GM12878 (cell line): ENCODE measurements around the gene KCTD17. TPM values are rescaled to one million over a fixed set of nuclear protein-coding genes. Genes with fewer than 3 reads are reported as not detected.

Source experiments
- ATAC-seq: fragments of 200-7000 bp; cut with Tn5 transposase; 3 replicates; pipeline ENCODE4 v1.9.1; 2020; ENCODE audit warnings: mild to moderate bottlenecking, moderate library complexity
- BruUV-seq: library from RNA; stranded (reverse); fragments of 400-500 nt; replicated peaks from 2 replicates; lab custom pipeline; 2021; lab: Mats Ljungman, UMichigan
- CTCF ChIA-PET: fragments of 300-600 bp; sonication (Branson Sonifier 250); formaldehyde crosslinking; extraction: SDS; loops from one replicate; lab custom pipeline; 2021; ENCODE audit warnings: inconsistent platforms; lab: Yijun Ruan, JAX
- POLR2A ChIA-PET: fragments of 350-600 bp; formaldehyde crosslinking; extraction: SDS; loops from one replicate; lab custom pipeline; 2021; ENCODE audit warnings: inconsistent platforms; lab: Charles Lee
- RAD21 ChIA-PET: fragments of 300-600 bp; sonication (Branson Sonifier 250); formaldehyde crosslinking; loops from one replicate; lab custom pipeline; 2023; ENCODE audit warnings: antibody characterized with exemption; ENCODE audit not compliant: unreplicated experiment; lab: Charles Lee
- SMC1A ChIA-PET: fragments of 300-600 bp; sonication (Branson Sonifier 250); formaldehyde crosslinking; loops from one replicate; lab custom pipeline; 2023; ENCODE audit not compliant: unreplicated experiment, uncharacterized antibody; lab: Charles Lee
- DNase-seq: peaks from one replicate; pipeline ENCODE4 v3.0.0-alpha.2; 2011; ENCODE audit warnings: low read depth, low spot score
- FAIRE-seq: peaks from 3 replicates; lab custom pipeline; 2011; peaks lifted over from hg19 to GRCh38; lab: Jason Lieb, UNC
- H2AFZ ChIP-seq: 2 replicates; pipeline ENCODE4 v1.6.0; 2011; ENCODE audit warnings: low read depth, low read length, control low read depth; ENCODE audit not compliant: control insufficient read depth
- H3K27ac ChIP-seq: 2 replicates; pipeline ENCODE4 v1.5.1; 2011; ENCODE audit warnings: control low read depth; ENCODE audit not compliant: control insufficient read depth, insufficient read depth
- H3K27me3 ChIP-seq, 2 experiments: replicated peaks in 1 of 2; 2 replicates each; pipeline versions ENCODE4 v1.6.0 to v1.6.1; 2011; ENCODE audit warnings: low read length in 1 of 2; ENCODE audit not compliant: control insufficient read depth in 2 of 2, insufficient read depth in 2 of 2
- H3K36me3 ChIP-seq, 2 experiments: 2 replicates each; pipeline ENCODE4 v1.5.1; 2011; ENCODE audit warnings: low read length in 1 of 2; ENCODE audit not compliant: control insufficient read depth in 2 of 2, insufficient read depth in 2 of 2
- H3K4me1 ChIP-seq: 2 replicates; pipeline ENCODE4 v1.6.1; 2011; ENCODE audit warnings: mild to moderate bottlenecking, low read length, moderate library complexity, mixed read lengths; ENCODE audit not compliant: control insufficient read depth, insufficient read depth
- H3K4me2 ChIP-seq: 2 replicates; pipeline ENCODE4 v1.6.0; 2011; ENCODE audit warnings: control low read depth; ENCODE audit not compliant: control insufficient read depth, insufficient read depth
- H3K4me3 ChIP-seq: fragments of 200-600 bp; sonication (generic); 2 replicates; pipeline ENCODE4 v1.5.1; 2016
- H3K79me2 ChIP-seq: 2 replicates; pipeline ENCODE4 v1.6.0; 2011; ENCODE audit warnings: low read length; ENCODE audit not compliant: control insufficient read depth, insufficient read depth
- H3K9ac ChIP-seq: 2 replicates; pipeline ENCODE4 v1.8.0; 2011; ENCODE audit warnings: low read length, control low read depth, mixed read lengths; ENCODE audit not compliant: control insufficient read depth, insufficient read depth
- H3K9me3 ChIP-seq: replicated peaks from 3 replicates; pipeline ENCODE4 v1.5.1; 2011; ENCODE audit warnings: mild to moderate bottlenecking, low read length; ENCODE audit not compliant: control insufficient read depth, insufficient read depth
- H4K20me1 ChIP-seq: 2 replicates; pipeline ENCODE4 v1.6.0; 2011; ENCODE audit not compliant: control insufficient read depth, insufficient read depth
- ATF7 ChIP-seq: fragments of 450-650 bp; IDR thresholded peaks from 2 replicates; pipeline ENCODE4 v1.6.1; 2016; ENCODE audit warnings: low read depth, mild to moderate bottlenecking
- BACH1 ChIP-seq: fragments of 450-650 bp; IDR thresholded peaks from 2 replicates; pipeline ENCODE4 v1.6.1; 2017; ENCODE audit warnings: mild to moderate bottlenecking, borderline replicate concordance
- BMI1 ChIP-seq: fragments of 450-650 bp; IDR thresholded peaks from 2 replicates; pipeline ENCODE4 v1.6.1; 2016; ENCODE audit warnings: mild to moderate bottlenecking, moderate library complexity, borderline replicate concordance
- CBX5 ChIP-seq: sonication (generic); IDR thresholded peaks from 2 replicates; pipeline ENCODE4 v1.6.1; 2016; ENCODE audit warnings: low read depth, moderate library complexity, mild to moderate bottlenecking, inconsistent platforms
- CHD4 ChIP-seq: fragments of 200-600 bp; sonication (generic); IDR thresholded peaks from 2 replicates; pipeline ENCODE4 v1.6.1; 2016; ENCODE audit warnings: mild to moderate bottlenecking
- DPF2 ChIP-seq: fragments of 450-650 bp; IDR thresholded peaks from 2 replicates; pipeline ENCODE4 v1.6.1; 2017; ENCODE audit warnings: mild to moderate bottlenecking
- EED ChIP-seq: sonication (generic); IDR thresholded peaks from 2 replicates; pipeline ENCODE4 v1.6.1; 2016; ENCODE audit warnings: antibody characterized with exemption, low read depth
- EZH2 ChIP-seq: IDR thresholded peaks from 2 replicates; pipeline ENCODE4 v1.6.1; 2012; ENCODE audit warnings: low read depth, mild to moderate bottlenecking, control low read depth, inconsistent platforms, low read length, borderline replicate concordance; ENCODE audit not compliant: control insufficient read depth
- MEF2A ChIP-seq: IDR thresholded peaks from 2 replicates; pipeline ENCODE4 v1.6.1; 2011; ENCODE audit warnings: low read depth, mild to moderate bottlenecking, low read length, moderate library complexity; ENCODE audit not compliant: insufficient read depth
- MYB ChIP-seq: fragments of 150-350 bp; IDR thresholded peaks from 2 replicates; pipeline ENCODE4 v1.6.1; 2014; ENCODE audit warnings: mild to moderate bottlenecking, low read depth, low read length, borderline replicate concordance
- NKRF ChIP-seq: fragments of 450-650 bp; conservative IDR thresholded peaks from 2 replicates; pipeline ENCODE4 v1.6.1; 2017; ENCODE audit warnings: mild to moderate bottlenecking, moderate library complexity
- POU2F2 ChIP-seq: IDR thresholded peaks from 3 replicates; pipeline ENCODE4 v1.6.1; 2011; ENCODE audit warnings: low read depth, mild to moderate bottlenecking, low read length, borderline replicate concordance
- RAD51 ChIP-seq: fragments of 450-650 bp; IDR thresholded peaks from 2 replicates; pipeline ENCODE4 v1.6.1; 2016; ENCODE audit warnings: moderate library complexity, mild to moderate bottlenecking, inconsistent platforms
- SMC3 ChIP-seq: IDR thresholded peaks from 2 replicates; pipeline ENCODE4 v1.6.1; 2011; ENCODE audit warnings: low read length, improper control_type of control experiment, borderline replicate concordance
- SREBF1 ChIP-seq: IDR thresholded peaks from 2 replicates; pipeline ENCODE4 v1.6.1; 2012; ENCODE audit warnings: mild to moderate bottlenecking, low read length
- YY1 ChIP-seq: IDR thresholded peaks from 2 replicates; pipeline ENCODE4 v1.6.1; 2011; ENCODE audit warnings: low read depth, mild to moderate bottlenecking, low read length
- ZNF217 ChIP-seq: fragments of 450-650 bp; IDR thresholded peaks from 2 replicates; pipeline ENCODE4 v1.6.1; 2017; ENCODE audit warnings: antibody characterized with exemption, mild to moderate bottlenecking
- ZSCAN29 ChIP-seq: fragments of 450-650 bp; IDR thresholded peaks from 2 replicates; pipeline ENCODE4 v1.6.1; 2017; ENCODE audit warnings: mild to moderate bottlenecking, moderate library complexity
- WGBS: methylation state at CpG from one replicate; pipeline ENCODE4 v1.1.6; 2016; ENCODE audit warnings: low lambda C conversion rate; ENCODE audit not compliant: insufficient replicate concordance, insufficient coverage; ENCODE audit errors: missing lambda C conversion rate; 5-methylcytosine and 5-hydroxymethylcytosine counted together
- in situ Hi-C: fragments of 300-500 bp; cut with MboI; formaldehyde crosslinking; loops from 9 replicates; pipeline ENCODE4 v1.14.3; 2018; ENCODE audit warnings: mixed read lengths
- intact Hi-C: fragments of 100-400 bp; cut with micrococcal nuclease; formaldehyde crosslinking; loops from one replicate; pipeline ENCODE4 v1.14.2; 2022; ENCODE audit not compliant: unreplicated experiment
- polyA plus RNA-seq, 11 experiments: library from polyadenylated mRNA; depleted of rRNA in 4 of 11; unstranded in 6 of 11; stranded (reverse) in 5 of 11; fragments of >200 nt; fragmentation: Nextera tagmentation in 4 of 11; fragmentation: Illumina TruSeq in 1 of 11; extraction: Ambion mirVana in 4 of 11; extraction: Trizol in 1 of 11; gene quantifications; 1 replicate in 1 of 11; 2 replicates in 10 of 11; pipeline versions ENCODE4 v1.2.1 to v1.2.3, GENCODE V29; 2011 to 2016; ENCODE audit warnings: inconsistent platforms in 2 of 11, missing spikeins in 2 of 11, low read depth in 1 of 11
- total RNA-seq, 4 experiments: library from RNA; depleted of rRNA in 3 of 4; stranded (reverse); fragments of >200 nt in 3 of 4; fragmentation: Illumina TruSeq in 1 of 4; extraction: Trizol in 1 of 4; gene quantifications; 2 replicates each; pipeline versions ENCODE4 v1.2.1 to v1.2.3, GENCODE V29; 2013 to 2021
- TF ChIP-seq, protein P1 (sequence below): fragments of 450-650 bp; IDR thresholded peaks from 2 replicates; pipeline ENCODE4 v1.6.1; 2014; ENCODE audit warnings: mild to moderate bottlenecking
- TF ChIP-seq, protein P2 (sequence below): IDR thresholded peaks from 2 replicates; pipeline ENCODE4 v1.6.1; 2012; ENCODE audit warnings: mild to moderate bottlenecking, low read depth, low read length

Gene KCTD17
- total and polyA plus RNA-seq, 10 of the 15 experiments (the other 5 are each of a cell fraction or from before 2014, with no cell fraction given) = 0.16 to 18.4 (median 10.1) TPM; not detected in 1

- H3K4me3 ChIP-seq = no peak overlapping the region
- ChIA-PET CTCF (interaction anchor here (0.9 kb wide), 1 partner anchor 403 kb away, joined by 3 read pairs; no protein-coding TSS in a partner anchor), SMC1A (no interaction called here), POLR2A (no interaction called here), RAD21 (no interaction called here)
- intact Hi-C loops = no loop called here
- no peaks in the 10 kb centered on the region for H4K20me1 ChIP-seq
- 18% methylated on average over 7 of the region's 11 CpGs for WGBS
- no peak for FAIRE-seq
- ATAC-seq = no peak
- no TSS peak for BruUV-seq
- H3K27ac ChIP-seq = no peak overlapping the region
- no peaks in the 10 kb centered on the region for H3K9me3 ChIP-seq
- H3K27me3 ChIP-seq = peaks cover 3 to 5% of the 10 kb centered on the region in 2 experiments; a peak in 3 of 4 replicates
- H3K36me3 ChIP-seq = no peaks in the 10 kb centered on the region
- no peaks in the 10 kb centered on the region for H3K79me2 ChIP-seq
- in situ Hi-C loops = no loop called here
- H3K4me1 ChIP-seq = no peaks in the 10 kb centered on the region
- no peak overlapping the region for H3K4me2 ChIP-seq
- H3K9ac ChIP-seq = no peak overlapping the region
- no peak overlapping the region for H2AFZ ChIP-seq
- no peak for TF ChIP-seq EZH2
- no peak for TF ChIP-seq NKRF
- no peak for TF ChIP-seq CBX5
- TF ChIP-seq MEF2A = no peak
- TF ChIP-seq MYB = no peak
- TF ChIP-seq YY1 = no peak
- TF ChIP-seq, protein P1, sequence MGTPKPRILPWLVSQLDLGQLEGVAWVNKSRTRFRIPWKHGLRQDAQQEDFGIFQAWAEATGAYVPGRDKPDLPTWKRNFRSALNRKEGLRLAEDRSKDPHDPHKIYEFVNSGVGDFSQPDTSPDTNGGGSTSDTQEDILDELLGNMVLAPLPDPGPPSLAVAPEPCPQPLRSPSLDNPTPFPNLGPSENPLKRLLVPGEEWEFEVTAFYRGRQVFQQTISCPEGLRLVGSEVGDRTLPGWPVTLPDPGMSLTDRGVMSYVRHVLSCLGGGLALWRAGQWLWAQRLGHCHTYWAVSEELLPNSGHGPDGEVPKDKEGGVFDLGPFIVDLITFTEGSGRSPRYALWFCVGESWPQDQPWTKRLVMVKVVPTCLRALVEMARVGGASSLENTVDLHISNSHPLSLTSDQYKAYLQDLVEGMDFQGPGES = no peak
- TF ChIP-seq BMI1 = no peak
- no peak for TF ChIP-seq RAD51
- TF ChIP-seq EED = no peak
- no peak for TF ChIP-seq ZSCAN29
- no peak for TF ChIP-seq CHD4
- TF ChIP-seq ATF7 = no peak
- TF ChIP-seq, protein P2, sequence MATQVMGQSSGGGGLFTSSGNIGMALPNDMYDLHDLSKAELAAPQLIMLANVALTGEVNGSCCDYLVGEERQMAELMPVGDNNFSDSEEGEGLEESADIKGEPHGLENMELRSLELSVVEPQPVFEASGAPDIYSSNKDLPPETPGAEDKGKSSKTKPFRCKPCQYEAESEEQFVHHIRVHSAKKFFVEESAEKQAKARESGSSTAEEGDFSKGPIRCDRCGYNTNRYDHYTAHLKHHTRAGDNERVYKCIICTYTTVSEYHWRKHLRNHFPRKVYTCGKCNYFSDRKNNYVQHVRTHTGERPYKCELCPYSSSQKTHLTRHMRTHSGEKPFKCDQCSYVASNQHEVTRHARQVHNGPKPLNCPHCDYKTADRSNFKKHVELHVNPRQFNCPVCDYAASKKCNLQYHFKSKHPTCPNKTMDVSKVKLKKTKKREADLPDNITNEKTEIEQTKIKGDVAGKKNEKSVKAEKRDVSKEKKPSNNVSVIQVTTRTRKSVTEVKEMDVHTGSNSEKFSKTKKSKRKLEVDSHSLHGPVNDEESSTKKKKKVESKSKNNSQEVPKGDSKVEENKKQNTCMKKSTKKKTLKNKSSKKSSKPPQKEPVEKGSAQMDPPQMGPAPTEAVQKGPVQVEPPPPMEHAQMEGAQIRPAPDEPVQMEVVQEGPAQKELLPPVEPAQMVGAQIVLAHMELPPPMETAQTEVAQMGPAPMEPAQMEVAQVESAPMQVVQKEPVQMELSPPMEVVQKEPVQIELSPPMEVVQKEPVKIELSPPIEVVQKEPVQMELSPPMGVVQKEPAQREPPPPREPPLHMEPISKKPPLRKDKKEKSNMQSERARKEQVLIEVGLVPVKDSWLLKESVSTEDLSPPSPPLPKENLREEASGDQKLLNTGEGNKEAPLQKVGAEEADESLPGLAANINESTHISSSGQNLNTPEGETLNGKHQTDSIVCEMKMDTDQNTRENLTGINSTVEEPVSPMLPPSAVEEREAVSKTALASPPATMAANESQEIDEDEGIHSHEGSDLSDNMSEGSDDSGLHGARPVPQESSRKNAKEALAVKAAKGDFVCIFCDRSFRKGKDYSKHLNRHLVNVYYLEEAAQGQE = no peak
- no peak for TF ChIP-seq SMC3
- TF ChIP-seq BACH1 = no peak
- TF ChIP-seq SREBF1 = no peak
- no peak for TF ChIP-seq POU2F2
- TF ChIP-seq ZNF217 = no peak
- TF ChIP-seq DPF2 = no peak
- no peak for DNase-seq
Observed at GRCh38 chr22:37069319-37069718, 17.8 kb downstream of the KCTD17 start.
